Neural cell (in vitro differentiated cells): ENCODE measurements around the gene E4F1. TPM values are rescaled to one million over a fixed set of nuclear protein-coding genes. Genes with fewer than 3 reads are reported as not detected.

Source experiments
- H2AFZ ChIP-seq: fragments of 200-600, 300-800 bp; sonication (generic), shearing (Covaris generic); 2 replicates; pipeline ENCODE4 v1.6.0; 2014; ENCODE audit warnings: low read depth, mild to moderate bottlenecking, antibody characterized with exemption, low read length, moderate library complexity
- H3F3A ChIP-seq: fragments of 200-600 bp; shearing (Covaris generic); 2 replicates; pipeline ENCODE4 v1.6.1; 2016; ENCODE audit warnings: mild to moderate bottlenecking, moderate library complexity, mixed read lengths, antibody characterized with exemption, low read length; ENCODE audit not compliant: insufficient read depth, poor library complexity, severe bottlenecking
- H3K27ac ChIP-seq: fragments of 200-600, 300-800 bp; sonication (generic), shearing (Covaris generic); 2 replicates; pipeline ENCODE4 v1.5.1; 2014; ENCODE audit warnings: mild to moderate bottlenecking, low read length, moderate library complexity
- H3K27me3 ChIP-seq: fragments of 300-800, 200-600 bp; sonication (generic), shearing (Covaris generic); 2 replicates; pipeline ENCODE4 v1.6.0; 2014; ENCODE audit warnings: mild to moderate bottlenecking, low read depth, low read length, moderate library complexity; ENCODE audit not compliant: insufficient read depth
- H3K36me3 ChIP-seq: fragments of 300-800, 200-600 bp; sonication (generic), shearing (Covaris generic); 2 replicates; pipeline ENCODE4 v1.5.1; 2014; ENCODE audit warnings: mild to moderate bottlenecking, antibody characterized with exemption, low read length, moderate library complexity; ENCODE audit not compliant: insufficient read depth
- H3K4me2 ChIP-seq: fragments of 300-800, 200-600 bp; sonication (generic), shearing (Covaris generic); 2 replicates; pipeline ENCODE4 v1.6.0; 2014; ENCODE audit warnings: mild to moderate bottlenecking, low read length
- H3K4me3 ChIP-seq: fragments of 300-800, 200-600 bp; sonication (generic), shearing (Covaris generic); 2 replicates; pipeline ENCODE4 v1.5.1; 2014; ENCODE audit warnings: mild to moderate bottlenecking, low read length, moderate library complexity
- H3K79me2 ChIP-seq: fragments of 200-600 bp; shearing (Covaris generic); replicated peaks from 2 replicates; pipeline ENCODE4 v1.6.0; 2014; ENCODE audit warnings: mild to moderate bottlenecking, low read length, moderate library complexity; ENCODE audit not compliant: insufficient read depth
- H3K9ac ChIP-seq: fragments of 300-800, 200-600 bp; sonication (generic), shearing (Covaris generic); 2 replicates; pipeline ENCODE4 v1.6.1; 2016; ENCODE audit warnings: mild to moderate bottlenecking, low read length, mixed read lengths
- H3K9me2 ChIP-seq: fragments of 200-600 bp; shearing (Covaris generic); 2 replicates; pipeline ENCODE4 v1.6.1; 2016; ENCODE audit warnings: mild to moderate bottlenecking, low read length, mixed read lengths; ENCODE audit not compliant: insufficient read depth
- H3K9me3 ChIP-seq: fragments of 200-600, 300-800 bp; sonication (generic), shearing (Covaris generic); 2 replicates; pipeline ENCODE4 v1.6.1; 2016; ENCODE audit warnings: mild to moderate bottlenecking, mixed run types, low read length, moderate library complexity, mixed read lengths
- H4K20me1 ChIP-seq: fragments of 200-600 bp; shearing (Covaris generic); 2 replicates; pipeline ENCODE4 v1.6.1; 2016; ENCODE audit warnings: mild to moderate bottlenecking, mixed run types; ENCODE audit not compliant: insufficient read depth
- EP300 ChIP-seq: fragments of 450-650 bp; conservative IDR thresholded peaks from 2 replicates; pipeline ENCODE4 v1.6.1; 2014; ENCODE audit warnings: antibody characterized with exemption, mild to moderate bottlenecking, moderate library complexity; ENCODE audit not compliant: poor library complexity, severe bottlenecking
- EZH2 ChIP-seq: fragments of 200-600, 300-800 bp; shearing (Covaris generic), sonication (generic); IDR thresholded peaks from 2 replicates; pipeline ENCODE4 v1.6.1; 2014; ENCODE audit warnings: antibody characterized with exemption, low read length, borderline replicate concordance, mild to moderate bottlenecking; ENCODE audit not compliant: insufficient read depth, poor library complexity, severe bottlenecking
- MXI1 ChIP-seq: fragments of 450-650 bp; conservative IDR thresholded peaks from 2 replicates; pipeline ENCODE4 v1.6.1; 2014; ENCODE audit warnings: antibody characterized with exemption, mild to moderate bottlenecking; ENCODE audit not compliant: poor library complexity, severe bottlenecking
- POLR2AphosphoS5 ChIP-seq: IDR thresholded peaks from 2 replicates; pipeline ENCODE4 v1.6.1; 2012
- RAD21 ChIP-seq: fragments of 450-650 bp; conservative IDR thresholded peaks from 2 replicates; pipeline ENCODE4 v1.6.1; 2014; ENCODE audit warnings: antibody characterized with exemption, mild to moderate bottlenecking, moderate library complexity
- SMC3 ChIP-seq: fragments of 450-650 bp; conservative IDR thresholded peaks from 2 replicates; pipeline ENCODE4 v1.6.1; 2014; ENCODE audit warnings: antibody characterized with exemption, mild to moderate bottlenecking, moderate library complexity; ENCODE audit not compliant: poor library complexity
- TAF1 ChIP-seq: IDR thresholded peaks from 2 replicates; pipeline ENCODE4 v1.6.1; 2012; ENCODE audit warnings: low read depth
- polyA plus RNA-seq: library from polyadenylated mRNA; depleted of rRNA; stranded (reverse); fragments of >200 nt; gene quantifications from 2 replicates; pipeline ENCODE4 v1.2.3, GENCODE V29; 2014
- TF ChIP-seq, protein P1 (sequence below): IDR thresholded peaks from 2 replicates; pipeline ENCODE4 v1.6.1; 2012; ENCODE audit warnings: borderline replicate concordance
- TF ChIP-seq, protein P2 (sequence below): fragments of 450-650 bp; IDR thresholded peaks from 2 replicates; pipeline ENCODE4 v1.5.1; 2014; ENCODE audit warnings: antibody characterized with exemption, mild to moderate bottlenecking, moderate library complexity; ENCODE audit not compliant: poor library complexity, severe bottlenecking

E4F1 gene
- polyA plus RNA-seq, 1 donor from 2014 or later: 64.9 TPM

DNA sequence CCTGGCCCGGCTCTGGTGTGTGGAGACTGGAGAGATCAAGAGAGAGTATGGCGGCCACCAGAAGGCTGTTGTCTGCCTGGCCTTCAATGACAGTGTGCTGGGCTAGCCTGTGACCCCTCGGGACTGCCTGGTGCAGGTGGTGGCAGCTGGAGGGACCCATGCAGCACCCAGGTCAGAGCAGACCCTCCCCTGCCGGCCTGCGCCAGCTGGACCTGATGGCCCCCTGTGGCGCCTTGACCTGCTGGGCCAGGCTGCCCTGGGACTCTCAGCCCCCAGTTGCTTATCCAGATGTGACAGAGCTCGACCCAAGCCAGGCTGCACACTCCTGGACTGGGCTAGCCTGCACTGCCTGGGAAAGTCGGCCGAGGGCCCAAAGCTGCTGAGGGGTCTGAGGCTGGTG lies 14.6 kb upstream of the E4F1 start:
- Histone ChIP-seq H3K79me2 (peaks cover 9% of the 10 kb centered on the region), H3K9me3 (no peaks in the 10 kb centered on the region), H3F3A (no peaks in the 10 kb centered on the region), H4K20me1 (no peaks in the 10 kb centered on the region), H3K27ac (no peak overlapping the region), H3K9me2 (no peaks in the 10 kb centered on the region), H2AFZ (no peak overlapping the region), H3K4me3 (no peak overlapping the region), H3K27me3 (no peaks in the 10 kb centered on the region), H3K36me3 (peaks cover 6% of the 10 kb centered on the region), H3K4me2 (no peak overlapping the region), H3K9ac (no peak overlapping the region)
- no peak for TF ChIP-seq EP300
- no peak for TF ChIP-seq TAF1
- no peak for TF ChIP-seq MXI1
- no peak for TF ChIP-seq EZH2
- TF ChIP-seq RAD21: no peak
- TF ChIP-seq, protein P1, sequence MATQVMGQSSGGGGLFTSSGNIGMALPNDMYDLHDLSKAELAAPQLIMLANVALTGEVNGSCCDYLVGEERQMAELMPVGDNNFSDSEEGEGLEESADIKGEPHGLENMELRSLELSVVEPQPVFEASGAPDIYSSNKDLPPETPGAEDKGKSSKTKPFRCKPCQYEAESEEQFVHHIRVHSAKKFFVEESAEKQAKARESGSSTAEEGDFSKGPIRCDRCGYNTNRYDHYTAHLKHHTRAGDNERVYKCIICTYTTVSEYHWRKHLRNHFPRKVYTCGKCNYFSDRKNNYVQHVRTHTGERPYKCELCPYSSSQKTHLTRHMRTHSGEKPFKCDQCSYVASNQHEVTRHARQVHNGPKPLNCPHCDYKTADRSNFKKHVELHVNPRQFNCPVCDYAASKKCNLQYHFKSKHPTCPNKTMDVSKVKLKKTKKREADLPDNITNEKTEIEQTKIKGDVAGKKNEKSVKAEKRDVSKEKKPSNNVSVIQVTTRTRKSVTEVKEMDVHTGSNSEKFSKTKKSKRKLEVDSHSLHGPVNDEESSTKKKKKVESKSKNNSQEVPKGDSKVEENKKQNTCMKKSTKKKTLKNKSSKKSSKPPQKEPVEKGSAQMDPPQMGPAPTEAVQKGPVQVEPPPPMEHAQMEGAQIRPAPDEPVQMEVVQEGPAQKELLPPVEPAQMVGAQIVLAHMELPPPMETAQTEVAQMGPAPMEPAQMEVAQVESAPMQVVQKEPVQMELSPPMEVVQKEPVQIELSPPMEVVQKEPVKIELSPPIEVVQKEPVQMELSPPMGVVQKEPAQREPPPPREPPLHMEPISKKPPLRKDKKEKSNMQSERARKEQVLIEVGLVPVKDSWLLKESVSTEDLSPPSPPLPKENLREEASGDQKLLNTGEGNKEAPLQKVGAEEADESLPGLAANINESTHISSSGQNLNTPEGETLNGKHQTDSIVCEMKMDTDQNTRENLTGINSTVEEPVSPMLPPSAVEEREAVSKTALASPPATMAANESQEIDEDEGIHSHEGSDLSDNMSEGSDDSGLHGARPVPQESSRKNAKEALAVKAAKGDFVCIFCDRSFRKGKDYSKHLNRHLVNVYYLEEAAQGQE: no peak
- no peak for TF ChIP-seq SMC3
- TF ChIP-seq, protein P2, sequence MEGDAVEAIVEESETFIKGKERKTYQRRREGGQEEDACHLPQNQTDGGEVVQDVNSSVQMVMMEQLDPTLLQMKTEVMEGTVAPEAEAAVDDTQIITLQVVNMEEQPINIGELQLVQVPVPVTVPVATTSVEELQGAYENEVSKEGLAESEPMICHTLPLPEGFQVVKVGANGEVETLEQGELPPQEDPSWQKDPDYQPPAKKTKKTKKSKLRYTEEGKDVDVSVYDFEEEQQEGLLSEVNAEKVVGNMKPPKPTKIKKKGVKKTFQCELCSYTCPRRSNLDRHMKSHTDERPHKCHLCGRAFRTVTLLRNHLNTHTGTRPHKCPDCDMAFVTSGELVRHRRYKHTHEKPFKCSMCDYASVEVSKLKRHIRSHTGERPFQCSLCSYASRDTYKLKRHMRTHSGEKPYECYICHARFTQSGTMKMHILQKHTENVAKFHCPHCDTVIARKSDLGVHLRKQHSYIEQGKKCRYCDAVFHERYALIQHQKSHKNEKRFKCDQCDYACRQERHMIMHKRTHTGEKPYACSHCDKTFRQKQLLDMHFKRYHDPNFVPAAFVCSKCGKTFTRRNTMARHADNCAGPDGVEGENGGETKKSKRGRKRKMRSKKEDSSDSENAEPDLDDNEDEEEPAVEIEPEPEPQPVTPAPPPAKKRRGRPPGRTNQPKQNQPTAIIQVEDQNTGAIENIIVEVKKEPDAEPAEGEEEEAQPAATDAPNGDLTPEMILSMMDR: no peak
- TF ChIP-seq POLR2AphosphoS5: no peak

DNA sequence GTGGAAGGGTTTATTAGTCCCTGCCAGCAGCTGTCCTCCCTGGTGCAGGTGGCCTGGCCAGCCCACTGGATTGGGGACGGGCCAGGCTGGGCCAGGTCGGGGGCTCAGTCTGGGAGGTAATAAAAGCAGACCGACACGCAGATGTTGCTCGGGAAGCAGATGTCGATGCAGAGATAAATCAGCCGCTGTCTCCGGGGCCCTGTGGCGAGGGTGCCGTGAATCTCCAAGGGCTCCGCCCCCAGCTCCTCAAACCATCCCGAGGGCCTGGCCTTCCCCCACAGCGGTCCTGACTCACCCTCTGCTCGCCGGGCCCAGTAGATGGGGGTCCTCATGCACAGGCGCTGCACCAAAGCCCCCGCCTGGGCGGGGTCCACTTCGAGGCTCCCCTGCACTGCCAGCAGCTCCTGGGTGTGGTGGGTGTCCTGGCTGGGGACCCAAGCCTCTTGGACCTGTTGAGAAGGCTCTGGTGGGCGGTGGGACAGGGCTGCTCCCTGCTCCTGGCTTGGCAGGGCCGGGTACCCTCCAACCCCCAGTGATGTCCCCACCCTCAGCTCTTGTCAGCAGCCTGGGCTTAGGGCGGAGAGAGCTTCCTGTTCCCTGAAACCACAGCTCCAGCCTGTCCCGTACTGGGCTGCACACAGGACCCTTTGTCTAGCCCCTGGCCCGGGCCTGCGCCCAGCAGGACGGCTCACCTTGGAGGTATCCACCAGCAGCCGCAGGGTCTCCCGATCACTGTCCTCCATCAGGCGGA lies 14.0 kb upstream of the E4F1 start:
- TF ChIP-seq MXI1 (no peak), SMC3 (no peak), EP300 (no peak), POLR2AphosphoS5 (no peak), EZH2 (no peak), TAF1 (no peak), RAD21 (no peak)
- TF ChIP-seq, protein P2: no peak
- TF ChIP-seq, protein P1: no peak
- Histone ChIP-seq H3K27me3 (no peaks in the 10 kb centered on the region), H3K9me2 (no peaks in the 10 kb centered on the region), H3F3A (no peaks in the 10 kb centered on the region), H3K9me3 (no peaks in the 10 kb centered on the region), H4K20me1 (no peaks in the 10 kb centered on the region), H3K36me3 (peaks cover 6% of the 10 kb centered on the region), H3K27ac (no peak overlapping the region), H2AFZ (no peak overlapping the region), H3K9ac (no peak overlapping the region), H3K79me2 (peaks cover 9% of the 10 kb centered on the region), H3K4me2 (no peak overlapping the region), H3K4me3 (no peak overlapping the region)
